SK-MEL-5 (cell line): ENCODE data around the gene TCEA2. TPM values are rescaled to one million over a fixed set of nuclear protein-coding genes. Genes with fewer than 3 reads are reported as not detected.

Source experiments
- DNase-seq: peaks from one replicate; pipeline ENCODE4 v3.0.0-alpha.2; 2016; ENCODE audit warnings: low read depth, low spot score
- in situ Hi-C: cut with HindIII; loops from 2 replicates; pipeline ENCODE4 v1.10.0; 2016; ENCODE audit warnings: low sequenced_read_pairs, high pct_unique_total_duplicates, low pct_unique_long_range_greater_than_20kb
- polyA plus RNA-seq, 2 experiments: library from polyadenylated mRNA; depleted of rRNA; stranded (reverse); fragments of >200 nt; gene quantifications; 2 replicates each; pipeline ENCODE4 v1.2.3, GENCODE V29; 2015
- total RNA-seq: library from RNA; depleted of rRNA; stranded (reverse); fragments of >200 nt; shearing (Covaris generic); gene quantifications from 2 replicates; pipeline ENCODE4 v1.2.3, GENCODE V29; 2014; rRNA removed

Gene TCEA2
- 6.8 and 9.8 TPM in 2 replicates for total RNA-seq
- polyA plus RNA-seq (2015; cell fraction: cytosol; rRNA removed): 18.1 and 21.2 TPM in 2 replicates
- 36.8 and 59.2 TPM in 2 replicates for polyA plus RNA-seq (2015; cell fraction: nucleus; rRNA removed)

DNA sequence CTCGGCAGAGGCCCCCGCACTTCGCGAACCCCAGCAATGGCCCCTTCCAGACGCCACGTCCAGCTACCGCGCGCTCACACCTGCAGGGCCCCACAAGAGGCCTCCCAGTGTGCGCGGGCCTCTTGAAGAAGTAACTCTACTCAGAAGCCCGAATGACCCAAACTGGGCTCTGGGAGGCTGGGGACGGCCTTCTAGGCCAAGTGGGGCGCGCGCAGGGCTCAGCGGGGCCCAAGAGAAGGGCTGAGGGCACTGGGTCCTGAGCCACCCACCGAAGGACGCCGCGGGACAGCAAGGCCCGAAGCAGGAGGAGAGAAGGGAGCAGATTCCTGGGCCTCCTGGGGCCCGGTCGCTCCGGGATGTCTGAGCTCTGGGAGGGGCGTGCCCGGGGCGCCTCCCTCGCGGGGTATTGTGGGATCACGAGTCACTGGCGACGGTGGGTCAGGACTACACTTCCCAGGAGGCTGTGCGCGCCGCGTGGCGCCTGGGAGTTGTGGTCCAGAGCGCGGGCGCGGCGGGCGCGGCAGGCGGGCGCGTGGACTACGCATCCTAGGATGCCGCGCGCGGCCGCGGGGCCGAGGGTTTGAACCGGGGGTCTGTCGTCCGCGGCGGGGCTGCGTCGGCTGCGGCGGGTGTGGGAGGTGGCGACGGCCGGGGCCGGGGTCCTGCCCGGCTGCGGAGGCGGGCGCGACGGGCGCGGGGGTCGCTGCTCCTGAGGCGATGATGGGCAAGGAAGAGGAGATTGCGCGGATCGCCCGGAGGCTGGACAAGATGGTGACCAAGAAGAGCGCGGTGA lies at the start of gene TCEA2:
TSS of gene TCEA2 (plus strand) at position 603 of the 793 bp plus-strand sequence. CDS start at position 718, 115 bp downstream.
- in situ Hi-C loops: no loop called here
- DNase-seq: peak; percentile 96

DNA sequence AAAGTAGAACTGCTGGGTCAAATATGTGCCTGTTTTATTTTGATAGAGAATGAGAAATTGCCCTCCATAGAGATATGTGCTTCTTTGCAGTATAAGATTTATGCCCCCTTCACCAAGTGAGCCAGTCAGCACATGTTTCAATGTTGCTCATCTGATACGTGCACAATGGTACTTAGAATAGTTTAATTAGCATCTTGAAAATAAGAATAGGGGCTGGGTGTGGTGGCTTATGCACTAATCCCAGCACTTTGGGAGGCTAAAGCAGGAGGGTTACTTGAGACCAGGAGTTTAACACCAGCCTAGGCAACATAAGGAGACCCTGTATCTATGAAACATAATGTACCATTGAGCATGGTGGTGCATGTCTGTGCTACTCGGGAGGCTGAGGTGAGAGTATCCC lies 47.4 kb upstream of the TCEA2 start:
- in situ Hi-C loops: no loop called here

DNA sequence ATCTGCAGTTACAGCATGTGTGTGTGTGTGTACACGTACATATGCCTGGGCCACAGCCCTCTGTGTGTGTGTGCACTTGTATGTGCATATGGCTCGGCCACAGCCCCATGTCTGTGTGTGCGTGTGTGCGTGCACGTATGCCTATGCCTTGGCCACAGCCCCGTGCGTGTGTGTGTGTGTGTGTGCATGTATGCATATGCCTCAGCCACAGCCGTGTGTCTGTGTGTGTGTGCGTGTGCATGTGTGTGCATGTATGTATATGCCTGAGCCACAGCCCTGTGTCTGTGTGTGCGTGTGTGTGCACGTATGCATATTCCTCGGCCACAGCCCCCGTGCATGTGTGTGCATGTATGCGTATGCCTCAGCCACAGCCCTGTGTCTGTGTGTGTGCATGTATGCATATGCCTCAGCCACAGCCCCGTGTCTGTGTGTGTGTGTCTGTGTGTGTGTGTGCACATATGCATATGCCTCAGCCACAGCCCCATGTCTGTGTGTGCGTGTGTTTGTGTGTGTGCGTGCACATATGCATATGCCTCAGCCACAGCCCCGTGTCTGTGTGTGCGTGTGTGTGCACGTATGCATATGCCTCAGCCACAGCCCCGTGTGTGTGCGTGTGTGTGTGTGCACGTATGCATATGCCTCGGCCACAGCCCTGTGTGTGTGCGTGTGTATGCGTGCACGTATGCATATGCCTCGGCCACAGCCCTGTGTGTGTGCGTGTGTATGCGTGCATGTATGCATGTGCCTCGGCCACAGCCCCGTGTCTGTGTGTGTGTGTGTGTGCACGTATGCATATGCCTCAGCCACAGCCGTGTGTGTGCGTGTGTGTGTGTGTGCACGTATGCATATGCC lies 41.6 kb upstream of the TCEA2 start:
- in situ Hi-C loops: no loop called here
- DNase-seq: no peak

More for the DNA sequence above, 47.4 kb upstream of the TCEA2 start:
- no peak for DNase-seq

DNA sequence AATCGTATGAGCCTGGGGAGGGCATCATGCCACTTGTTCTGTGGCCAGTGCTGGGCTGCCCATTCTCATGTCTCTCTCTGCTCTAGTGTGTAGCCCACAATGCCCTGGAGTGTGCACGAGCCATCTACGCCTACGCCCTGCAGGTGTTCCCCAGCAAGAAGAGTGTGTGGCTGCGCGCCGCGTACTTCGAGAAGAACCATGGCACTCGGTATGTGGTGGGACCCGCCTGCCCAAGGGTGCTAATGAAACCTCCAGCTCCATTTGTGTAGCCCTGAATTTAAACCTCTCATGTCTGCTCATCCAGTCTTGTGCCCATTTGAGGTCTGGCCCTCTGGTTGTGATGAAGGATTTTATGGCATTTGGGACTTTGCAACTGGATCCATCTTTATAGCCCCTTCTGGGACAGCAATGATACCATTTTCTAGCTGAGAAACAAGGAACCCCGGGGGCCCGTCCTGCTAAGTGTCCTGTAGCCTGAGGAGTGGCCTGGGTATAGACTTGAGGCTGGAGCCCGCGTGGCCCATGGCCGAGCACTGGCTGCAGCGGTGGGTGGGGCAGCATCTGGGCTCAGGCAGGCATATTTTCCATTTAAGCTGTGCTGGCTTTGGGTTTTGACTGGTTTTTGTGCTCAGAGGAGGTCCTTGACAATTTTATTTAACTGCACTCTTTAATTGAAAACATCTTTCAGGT lies 40.2 kb upstream of the TCEA2 start:
- in situ Hi-C loops: no loop called here
- no peak for DNase-seq

DNA sequence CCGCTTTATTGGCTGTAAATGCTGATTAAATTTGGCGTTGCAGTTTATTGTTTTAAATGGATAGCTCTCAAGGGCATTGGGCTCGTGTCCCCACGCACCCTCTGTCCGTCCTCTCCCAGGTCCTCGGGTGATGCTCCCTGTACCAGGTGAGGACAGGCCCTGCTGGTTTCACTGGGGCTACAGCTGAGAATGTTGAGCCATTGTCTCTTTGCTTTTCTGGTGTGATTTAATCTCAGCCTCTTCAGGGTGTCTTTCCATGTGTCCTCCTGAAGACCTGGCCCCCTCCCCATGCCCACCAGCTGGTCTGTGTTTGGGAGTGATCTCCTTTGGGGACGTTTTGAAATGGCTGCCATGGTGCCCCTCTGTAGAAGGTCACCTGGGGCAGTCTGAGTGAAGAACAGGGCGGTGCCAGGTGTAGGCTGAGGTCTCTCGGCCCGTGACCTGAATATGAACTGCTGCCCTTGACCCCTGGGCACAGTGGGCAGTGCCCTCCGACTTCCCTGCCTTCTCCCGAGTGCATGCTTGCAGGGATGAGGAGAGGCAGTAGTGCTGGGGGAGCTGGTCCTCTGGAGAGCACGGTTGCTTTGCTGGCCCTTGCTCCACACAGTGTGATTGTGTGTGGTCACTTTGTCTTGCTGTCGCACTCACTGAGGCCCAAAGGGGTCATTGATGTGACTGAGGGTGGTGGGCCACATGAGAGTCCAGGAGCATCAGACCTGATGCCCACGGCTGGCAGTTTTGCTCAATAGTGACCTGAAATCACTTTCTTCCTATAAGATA lies 39.4 kb upstream of the TCEA2 start:
- DNase-seq: no peak
- in situ Hi-C loops: no loop called here

DNA sequence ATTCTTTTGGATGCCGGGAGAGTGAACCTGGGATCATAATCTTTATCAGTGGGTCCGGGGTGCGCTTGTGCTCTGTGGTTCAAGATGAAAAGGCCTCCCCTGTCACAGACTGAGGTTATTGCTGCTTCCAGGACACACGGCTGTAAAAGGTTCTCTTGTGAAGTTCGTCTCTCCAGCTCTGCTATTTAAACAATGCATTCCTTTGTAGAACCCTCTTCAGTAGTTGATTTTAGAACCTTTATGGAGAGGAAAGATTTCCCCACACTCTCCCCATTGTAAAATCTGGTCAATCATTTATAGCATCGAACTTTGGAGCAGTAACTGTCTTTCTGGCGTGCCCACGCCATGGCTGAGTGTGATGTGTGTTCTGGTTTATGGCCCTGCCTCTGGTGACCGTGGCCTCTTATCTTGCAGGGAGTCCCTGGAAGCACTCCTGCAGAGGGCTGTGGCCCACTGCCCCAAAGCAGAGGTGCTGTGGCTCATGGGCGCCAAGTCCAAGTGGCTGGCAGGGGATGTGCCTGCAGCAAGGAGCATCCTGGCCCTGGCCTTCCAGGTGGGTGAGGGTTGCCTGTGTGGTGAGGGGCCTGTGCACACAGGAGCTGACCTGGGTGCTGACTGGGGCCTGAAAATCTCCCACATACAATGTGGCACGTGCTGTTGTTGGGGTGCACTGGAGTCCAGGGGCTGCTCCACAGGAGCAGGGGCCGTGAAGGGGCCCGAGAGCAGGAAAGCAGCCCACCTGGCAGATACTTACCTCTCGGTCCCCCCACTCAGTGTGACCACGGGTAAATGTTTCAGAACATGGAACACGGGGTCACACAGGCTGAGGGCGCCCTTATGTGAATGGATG lies 38.6 kb upstream of the TCEA2 start:
- in situ Hi-C loops: no loop called here
- peak; percentile 75 for DNase-seq

DNA sequence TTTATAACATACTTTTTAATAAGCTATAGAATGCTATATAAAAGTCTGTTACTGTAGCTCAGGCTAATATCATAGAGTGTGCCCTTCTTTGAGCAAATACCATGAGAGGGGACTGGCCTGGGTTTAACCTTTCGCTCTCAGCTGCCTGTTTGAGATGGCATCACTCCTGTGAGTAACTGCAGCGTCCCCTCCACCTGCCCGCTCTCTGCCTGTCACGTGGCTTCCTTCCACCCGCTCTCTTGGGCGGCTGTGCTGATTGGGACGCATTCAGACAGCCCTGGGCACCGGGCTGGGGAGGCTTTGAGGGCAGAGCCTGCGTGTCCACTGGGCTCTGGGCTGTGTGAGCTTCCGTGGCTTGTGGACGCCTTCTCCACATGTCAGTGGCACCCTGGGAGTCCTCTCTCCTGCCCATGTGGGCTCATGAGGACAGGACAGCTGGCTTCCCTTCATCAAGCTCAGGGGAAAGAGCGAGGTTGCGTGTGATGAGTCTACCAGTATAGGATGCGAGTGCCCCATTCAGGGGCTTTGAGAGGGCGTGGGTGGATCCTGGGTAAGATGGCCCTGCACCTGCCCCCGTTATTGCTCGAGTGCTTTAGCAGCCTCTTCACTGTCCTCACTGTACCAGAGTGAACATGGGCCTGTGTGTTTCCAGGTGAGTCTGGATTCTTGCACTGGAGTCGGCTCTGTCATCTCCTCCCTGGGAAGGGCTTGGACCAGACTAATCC lies 37.7 kb upstream of the TCEA2 start:
- in situ Hi-C loops: no loop called here
- DNase-seq: no peak

DNA sequence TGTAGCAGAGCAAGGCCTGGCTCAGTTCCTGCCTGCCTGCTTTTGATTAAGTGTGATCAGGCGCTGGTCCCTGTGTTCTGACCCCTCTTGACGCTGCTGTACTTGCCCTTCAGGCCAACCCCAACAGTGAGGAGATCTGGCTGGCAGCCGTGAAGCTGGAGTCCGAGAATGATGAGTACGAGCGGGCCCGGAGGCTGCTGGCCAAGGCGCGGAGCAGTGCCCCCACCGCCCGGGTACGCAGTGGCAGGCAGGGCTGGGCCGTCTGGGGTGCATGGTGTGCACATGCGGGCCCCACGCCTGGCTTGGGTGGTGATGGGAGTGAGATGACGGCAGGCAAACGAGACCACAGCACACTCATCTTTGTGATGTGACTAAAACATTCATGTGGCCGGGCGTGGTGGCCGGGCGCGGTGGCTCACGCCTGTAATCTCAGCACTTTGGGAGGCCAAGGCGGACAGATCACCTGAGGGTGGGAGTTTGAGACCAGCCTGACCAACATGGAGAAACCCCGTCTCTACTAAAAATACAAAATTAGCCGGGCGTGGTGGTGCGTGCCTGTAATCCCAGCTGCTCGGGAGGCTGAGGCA lies 37.1 kb upstream of the TCEA2 start:
- no peak for DNase-seq
- in situ Hi-C loops: no loop called here

DNA sequence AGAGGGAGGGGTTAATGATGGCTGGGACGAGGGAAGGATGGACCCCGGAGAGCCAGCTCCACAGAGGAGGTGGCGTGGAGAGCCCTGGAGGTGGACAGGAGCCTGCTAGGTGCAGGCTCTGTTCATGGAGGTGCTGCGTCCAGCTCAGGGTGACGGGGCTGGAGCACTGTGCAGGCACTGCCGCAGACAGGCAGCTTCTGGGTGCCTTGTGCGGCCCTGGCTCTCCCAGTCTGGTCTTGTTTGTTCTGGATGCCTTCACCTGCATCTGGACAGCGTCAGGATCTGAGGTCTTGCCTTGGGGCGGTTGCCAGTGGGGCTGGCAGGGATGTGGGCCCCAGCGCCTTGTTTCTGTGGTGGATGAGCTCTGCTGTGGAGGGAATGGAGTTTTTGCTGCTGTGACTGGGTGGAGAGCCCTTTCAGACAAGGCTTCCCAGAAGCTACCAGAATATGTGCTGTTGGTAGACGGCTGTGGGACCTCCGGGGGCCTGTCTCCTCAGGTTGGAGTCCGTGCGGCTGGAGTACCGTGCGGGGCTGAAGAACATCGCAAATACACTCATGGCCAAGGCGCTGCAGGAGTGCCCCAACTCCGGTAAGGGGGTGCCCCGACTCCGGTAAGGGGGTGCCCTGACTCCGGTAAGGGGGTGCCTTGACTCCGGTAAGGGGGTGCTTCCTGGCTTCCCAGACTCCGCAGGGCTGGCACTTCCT lies 34.9 kb upstream of the TCEA2 start:
- DNase-seq: no peak
- in situ Hi-C loops: no loop called here

DNA sequence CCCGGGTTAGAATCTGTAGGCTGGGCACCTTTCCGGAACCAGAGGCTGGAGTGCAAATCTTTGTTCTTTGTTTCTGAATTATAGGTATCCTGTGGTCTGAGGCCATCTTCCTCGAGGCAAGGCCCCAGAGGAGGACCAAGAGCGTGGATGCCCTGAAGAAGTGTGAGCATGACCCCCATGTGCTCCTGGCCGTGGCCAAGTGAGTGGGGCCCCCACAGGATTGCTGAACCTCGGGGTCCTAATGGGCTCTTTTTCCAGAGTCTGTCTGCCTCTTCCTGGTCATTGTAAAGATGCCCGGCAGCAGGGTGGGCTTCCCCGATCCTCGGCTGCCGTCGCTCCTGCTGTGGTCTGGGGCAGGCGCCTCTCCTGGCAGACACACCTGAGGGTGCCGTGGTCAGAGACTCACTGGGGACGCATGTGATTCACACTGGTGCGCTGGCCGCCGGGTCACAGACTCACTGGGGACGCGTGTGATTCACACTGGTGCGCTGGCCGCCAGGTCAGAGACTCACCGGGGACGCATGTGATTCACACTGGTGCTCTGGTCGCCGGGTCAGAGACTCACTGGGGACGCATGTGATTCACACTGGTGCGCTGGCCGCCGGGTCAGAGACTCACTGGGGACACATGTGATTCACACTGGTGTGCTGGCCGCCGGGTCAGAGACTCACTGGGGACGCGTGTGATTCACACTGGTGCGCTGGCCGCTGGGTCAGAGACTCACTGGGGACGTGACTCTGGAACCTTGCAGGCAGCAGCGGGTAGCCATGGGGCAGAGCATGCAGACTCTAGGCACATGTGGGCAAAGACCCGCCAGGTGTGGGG lies 33.5 kb upstream of the TCEA2 start:
- DNase-seq: no peak
- in situ Hi-C loops: no loop called here

DNA sequence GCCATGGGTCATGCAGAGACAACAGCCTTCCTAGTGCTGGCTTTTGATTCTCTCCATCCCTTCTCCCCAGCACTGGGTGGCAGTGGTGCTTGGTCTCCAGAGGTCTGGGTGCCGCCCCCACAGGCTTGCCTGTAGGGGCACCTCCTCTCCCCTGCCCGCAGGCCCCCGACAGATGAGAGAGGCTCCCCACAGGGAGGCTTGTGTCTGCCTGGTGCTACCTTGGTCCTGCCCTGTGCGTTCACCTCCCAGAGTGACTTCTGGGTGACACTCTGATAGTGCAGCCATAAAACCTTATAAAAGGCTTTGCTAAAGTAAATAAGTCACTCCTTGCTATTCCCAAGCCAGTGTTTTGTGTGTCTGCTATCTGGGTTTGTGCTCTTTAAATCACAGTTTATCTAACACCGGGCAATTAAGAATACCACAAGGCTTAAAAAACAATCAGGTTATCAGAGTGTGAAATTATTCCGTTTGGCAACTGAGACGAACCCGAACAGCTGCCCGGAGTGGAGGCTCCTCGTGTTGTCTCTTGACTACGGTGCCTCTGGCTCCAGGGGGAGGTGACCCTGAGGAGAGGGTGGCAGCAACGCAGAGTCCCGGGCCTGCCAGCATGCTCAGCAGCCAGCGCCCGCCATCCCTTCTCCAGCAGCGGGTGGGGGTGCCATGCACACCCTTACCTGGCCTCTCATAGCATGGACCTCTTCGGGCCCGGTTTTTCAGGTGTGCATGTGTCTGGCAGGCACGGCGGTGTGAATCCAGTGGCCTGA lies 32.4 kb upstream of the TCEA2 start:
- in situ Hi-C loops: no loop called here
- DNase-seq: no peak

DNA sequence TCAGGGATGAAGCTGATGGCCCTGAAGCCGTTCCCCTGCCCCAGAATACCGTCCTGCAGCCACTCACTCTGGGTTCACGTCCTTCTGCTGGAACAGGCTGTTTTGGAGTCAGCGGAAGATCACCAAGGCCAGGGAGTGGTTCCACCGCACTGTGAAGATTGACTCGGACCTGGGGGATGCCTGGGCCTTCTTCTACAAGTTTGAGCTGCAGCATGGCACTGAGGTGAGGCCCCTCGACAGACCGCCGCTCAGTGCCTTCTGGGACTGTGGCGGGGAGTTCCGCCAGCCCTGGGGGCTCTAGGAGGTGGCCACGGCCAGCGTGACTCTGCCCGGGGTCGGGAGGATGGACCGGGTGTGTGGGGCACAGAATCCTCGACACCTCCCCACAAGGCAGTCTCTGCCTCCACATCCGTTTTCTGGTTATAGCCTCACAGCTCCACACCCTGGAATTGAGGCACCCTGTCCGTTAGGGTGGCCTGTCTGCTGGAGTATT lies 31.1 kb upstream of the TCEA2 start:
- DNase-seq: no peak
- in situ Hi-C loops: no loop called here
